A673 (cell line): ENCODE data around the gene LRRK1. TPM values are rescaled to one million over a fixed set of nuclear protein-coding genes. Genes with fewer than 3 reads are reported as not detected.

Experiments
- BruUV-seq: library from RNA; stranded (reverse); fragments of 400-500 nt; replicated peaks from 2 replicates; lab custom pipeline; 2021; lab: Mats Ljungman, UMichigan
- CTCF ChIA-PET: fragments of 300-600 bp; sonication (Branson Sonifier 250); formaldehyde crosslinking; loops from one replicate; lab custom pipeline; 2022; ENCODE audit warnings: antibody characterized with exemption; lab: Charles Lee
- POLR2A ChIA-PET: fragments of 300-600 bp; sonication (Branson Sonifier 250); formaldehyde crosslinking; loops from one replicate; lab custom pipeline; 2022; ENCODE audit warnings: antibody characterized with exemption; ENCODE audit not compliant: low non-redundant PET; lab: Charles Lee
- DNase-seq: peaks from one replicate; pipeline ENCODE4 v3.0.0-alpha.2; 2015; ENCODE audit warnings: low spot score
- H3K27ac ChIP-seq: fragments of 200-600 bp; sonication (generic); 2 replicates; pipeline ENCODE4 v1.5.1; 2016; ENCODE audit warnings: mixed run types, low read depth, mild to moderate bottlenecking, mixed read lengths, antibody characterized with exemption, low read length; ENCODE audit not compliant: poor library complexity, severe bottlenecking
- H3K27me3 ChIP-seq: fragments of 200-600 bp; sonication (generic); replicated peaks from 2 replicates; pipeline ENCODE4 v1.6.1; 2017; ENCODE audit warnings: mixed run types, low read depth, mild to moderate bottlenecking, mixed read lengths, antibody characterized with exemption, low read length; ENCODE audit not compliant: insufficient read depth, poor library complexity
- H3K36me3 ChIP-seq: fragments of 200-600 bp; sonication (generic); 2 replicates; pipeline ENCODE4 v1.6.1; 2016; ENCODE audit warnings: mixed run types, mild to moderate bottlenecking, mixed read lengths, antibody characterized with exemption, low read length; ENCODE audit not compliant: insufficient read depth, poor library complexity, severe bottlenecking
- H3K4me1 ChIP-seq: fragments of 200-600 bp; sonication (generic); 2 replicates; pipeline ENCODE4 v1.6.1; 2017; ENCODE audit warnings: mixed run types, mild to moderate bottlenecking, mixed read lengths, antibody characterized with exemption, low read length; ENCODE audit not compliant: insufficient read depth, poor library complexity, severe bottlenecking
- H3K4me3 ChIP-seq: fragments of 200-600 bp; sonication (generic); 2 replicates; pipeline ENCODE4 v1.5.1; 2016; ENCODE audit warnings: low read depth, mixed run types, mild to moderate bottlenecking, mixed read lengths, low read length; ENCODE audit not compliant: poor library complexity, severe bottlenecking
- H3K9me3 ChIP-seq: fragments of 200-600 bp; sonication (generic); 2 replicates; pipeline ENCODE4 v1.6.1; 2016; ENCODE audit warnings: mixed run types, low read depth, mild to moderate bottlenecking, mixed read lengths, antibody characterized with exemption, low read length; ENCODE audit not compliant: poor library complexity, severe bottlenecking
- EZH2 ChIP-seq: fragments of 200-600 bp; sonication (generic); IDR thresholded peaks from 2 replicates; pipeline ENCODE4 v1.6.1; 2017; ENCODE audit warnings: borderline replicate concordance, low read depth, mild to moderate bottlenecking, mixed read lengths, antibody characterized with exemption, low read length; ENCODE audit not compliant: poor library complexity, severe bottlenecking
- intact Hi-C: fragments of 100-400 bp; cut with micrococcal nuclease; formaldehyde crosslinking; loops from one replicate; pipeline ENCODE4 v1.10.0; 2022; ENCODE audit not compliant: unreplicated experiment
- total RNA-seq: library from RNA; stranded (reverse); gene quantifications from 2 replicates; pipeline ENCODE4 v1.2.3, GENCODE V29; 2021
- TF ChIP-seq, protein P1 (sequence below): fragments of 300-800, 200-600 bp; sonication (generic); conservative IDR thresholded peaks from 2 replicates; pipeline ENCODE4 v1.5.1; 2017; ENCODE audit warnings: low read depth, mild to moderate bottlenecking, antibody characterized with exemption, low read length, moderate library complexity, mixed read lengths

LRRK1 gene
- total RNA-seq, 1 experiment from 2014 or later: 7.7 TPM

DNA sequence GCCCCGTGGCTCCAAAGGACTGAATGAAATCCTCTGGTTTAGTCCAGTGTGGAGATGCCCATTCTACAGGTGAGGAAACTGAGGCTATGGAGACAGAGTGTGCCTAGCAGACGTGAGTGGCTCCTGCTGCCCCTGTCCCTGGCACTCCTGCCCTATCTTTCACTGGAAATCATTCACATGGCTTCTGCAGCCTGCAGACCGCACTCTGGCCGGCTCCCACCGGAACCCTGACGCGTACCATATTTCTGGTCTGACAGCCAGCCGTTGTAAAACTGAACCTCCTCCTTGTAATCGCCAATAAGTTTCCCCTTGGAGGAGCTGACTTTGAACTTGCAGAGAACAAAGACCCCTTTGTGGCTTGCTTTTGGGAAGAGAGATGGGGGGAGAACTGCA, 196.2 kb downstream of the LRRK1 start:
- no TSS peak for BruUV-seq
- TF ChIP-seq, protein P1, sequence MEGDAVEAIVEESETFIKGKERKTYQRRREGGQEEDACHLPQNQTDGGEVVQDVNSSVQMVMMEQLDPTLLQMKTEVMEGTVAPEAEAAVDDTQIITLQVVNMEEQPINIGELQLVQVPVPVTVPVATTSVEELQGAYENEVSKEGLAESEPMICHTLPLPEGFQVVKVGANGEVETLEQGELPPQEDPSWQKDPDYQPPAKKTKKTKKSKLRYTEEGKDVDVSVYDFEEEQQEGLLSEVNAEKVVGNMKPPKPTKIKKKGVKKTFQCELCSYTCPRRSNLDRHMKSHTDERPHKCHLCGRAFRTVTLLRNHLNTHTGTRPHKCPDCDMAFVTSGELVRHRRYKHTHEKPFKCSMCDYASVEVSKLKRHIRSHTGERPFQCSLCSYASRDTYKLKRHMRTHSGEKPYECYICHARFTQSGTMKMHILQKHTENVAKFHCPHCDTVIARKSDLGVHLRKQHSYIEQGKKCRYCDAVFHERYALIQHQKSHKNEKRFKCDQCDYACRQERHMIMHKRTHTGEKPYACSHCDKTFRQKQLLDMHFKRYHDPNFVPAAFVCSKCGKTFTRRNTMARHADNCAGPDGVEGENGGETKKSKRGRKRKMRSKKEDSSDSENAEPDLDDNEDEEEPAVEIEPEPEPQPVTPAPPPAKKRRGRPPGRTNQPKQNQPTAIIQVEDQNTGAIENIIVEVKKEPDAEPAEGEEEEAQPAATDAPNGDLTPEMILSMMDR: no peak
- TF ChIP-seq EZH2: no peak
- H3K27me3 ChIP-seq: no peaks in the 10 kb centered on the region
- peak overlapping the region; percentile 37 for H3K27ac ChIP-seq
- peaks cover 9% of the 10 kb centered on the region for H3K4me1 ChIP-seq
- intact Hi-C loops: no loop called here
- CTCF ChIA-PET: no interaction called here
- no peak for DNase-seq
- H3K4me3 ChIP-seq: no peak overlapping the region
- H3K9me3 ChIP-seq: no peaks in the 10 kb centered on the region
- H3K36me3 ChIP-seq: no peaks in the 10 kb centered on the region
- POLR2A ChIA-PET: no interaction called here

DNA sequence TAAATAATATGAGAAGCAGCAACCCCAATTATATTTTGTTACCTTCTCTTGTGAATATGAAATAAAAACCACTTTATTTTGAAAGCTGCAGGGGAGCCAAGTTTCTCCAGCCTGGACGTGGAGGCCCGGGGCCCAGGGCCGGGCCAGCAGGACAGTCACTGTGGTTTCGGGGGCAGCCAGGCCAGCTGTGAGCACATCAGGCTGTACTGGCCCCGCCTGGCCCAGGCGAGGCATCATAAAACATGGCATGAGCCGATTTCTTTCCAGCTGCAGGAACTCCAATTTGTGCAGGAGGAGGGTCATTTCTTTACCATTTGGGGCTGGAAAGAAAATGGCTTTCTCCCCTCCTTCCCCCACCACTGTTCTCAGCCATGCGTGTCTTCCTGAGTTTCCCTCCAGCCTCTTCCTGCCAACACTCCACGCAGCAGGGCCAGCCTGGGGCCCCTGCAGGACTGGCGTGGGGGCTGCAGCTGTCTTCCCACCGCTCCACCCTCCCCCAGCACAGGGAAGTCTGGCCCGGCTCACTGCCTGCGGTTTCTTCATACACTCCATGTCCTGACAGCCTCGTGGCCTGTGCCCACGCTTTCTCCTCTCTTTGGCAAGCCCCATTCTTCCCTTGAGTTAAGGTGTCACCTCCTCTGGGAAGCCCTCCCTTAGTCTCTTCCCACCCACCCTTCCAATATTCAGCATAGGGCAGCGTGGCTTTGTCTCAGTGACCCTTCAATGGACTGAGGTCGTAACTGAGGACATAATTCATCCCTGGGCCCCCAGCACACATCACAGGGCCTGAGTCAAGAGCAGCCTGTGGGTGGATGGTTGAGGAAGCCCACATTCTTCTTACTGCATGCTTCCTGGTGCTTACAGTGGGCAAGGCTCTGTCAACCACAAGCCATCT, 196.9 kb downstream of the LRRK1 start:
- POLR2A ChIA-PET: no interaction called here
- no TSS peak for BruUV-seq
- DNase-seq: no peak
- Histone ChIP-seq H3K4me3 (no peak overlapping the region), H3K27me3 (no peaks in the 10 kb centered on the region), H3K27ac (peak overlapping the region; percentile 37), H3K9me3 (no peaks in the 10 kb centered on the region), H3K4me1 (peaks cover 11% of the 10 kb centered on the region), H3K36me3 (no peaks in the 10 kb centered on the region)
- CTCF ChIA-PET: no interaction called here
- intact Hi-C loops: no loop called here
- TF ChIP-seq, protein P1: no peak
- TF ChIP-seq EZH2: no peak

DNA sequence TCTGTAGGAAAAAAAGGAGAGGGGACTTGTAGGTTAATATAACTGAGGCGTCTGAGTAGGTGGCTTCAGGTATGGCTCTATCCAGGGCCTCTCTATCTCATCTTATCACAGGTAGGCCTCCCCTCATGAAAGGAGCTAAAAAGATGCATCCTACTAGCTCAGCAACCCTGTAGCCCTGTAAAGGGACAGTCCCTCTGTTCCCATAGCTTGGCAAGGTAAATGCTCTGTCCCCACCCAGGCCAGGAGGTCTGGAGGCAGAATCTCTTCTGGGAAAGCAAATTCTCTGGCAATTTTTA, 197.5 kb downstream of the LRRK1 start:
- CTCF ChIA-PET: no interaction called here
- no peak for DNase-seq
- H3K9me3 ChIP-seq: no peaks in the 10 kb centered on the region
- intact Hi-C loops: no loop called here
- no peaks in the 10 kb centered on the region for H3K27me3 ChIP-seq
- H3K27ac ChIP-seq: no peak overlapping the region
- no peaks in the 10 kb centered on the region for H3K36me3 ChIP-seq
- H3K4me1 ChIP-seq: peaks cover 17% of the 10 kb centered on the region
- no peak overlapping the region for H3K4me3 ChIP-seq
- no TSS peak for BruUV-seq
- POLR2A ChIA-PET: interaction anchor here (0.6 kb wide), 1 partner anchor 60 kb away, joined by 3 read pairs; no protein-coding TSS in a partner anchor
- TF ChIP-seq EZH2: no peak
- TF ChIP-seq, protein P1: no peak
